ENCODE data around the gene SNX15. TPM values are rescaled to one million over a fixed set of nuclear protein-coding genes. Genes with fewer than 3 reads are reported as not detected.

Gene SNX15
- total RNA-seq, 1 donor from 2014 or later: 21.6 TPM

DNA sequence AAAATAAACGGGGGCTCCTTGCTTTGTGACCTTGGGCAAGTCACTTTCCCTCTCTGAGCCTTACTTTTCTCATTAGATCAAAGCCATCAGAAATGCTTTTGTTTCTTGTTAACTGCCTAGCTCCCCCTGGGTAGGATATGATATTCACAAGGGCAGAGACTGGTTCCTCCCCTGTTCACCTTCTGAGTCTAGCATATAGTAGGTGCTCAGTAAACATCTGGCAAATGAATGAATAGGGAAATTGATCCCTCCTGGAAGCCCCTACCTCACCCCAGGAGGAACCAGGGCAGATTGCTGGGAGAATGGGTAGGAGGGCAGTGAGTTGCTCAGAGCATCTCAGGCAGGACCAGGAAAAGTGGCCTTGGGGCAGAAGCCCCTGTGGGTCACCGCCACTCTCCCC lies 7.2 kb downstream of the SNX15 start:
- H3K4me3 ChIP-seq (ENCODE audit: low read depth, low read length): no peak overlapping the region
- TF ChIP-seq, protein P1, sequence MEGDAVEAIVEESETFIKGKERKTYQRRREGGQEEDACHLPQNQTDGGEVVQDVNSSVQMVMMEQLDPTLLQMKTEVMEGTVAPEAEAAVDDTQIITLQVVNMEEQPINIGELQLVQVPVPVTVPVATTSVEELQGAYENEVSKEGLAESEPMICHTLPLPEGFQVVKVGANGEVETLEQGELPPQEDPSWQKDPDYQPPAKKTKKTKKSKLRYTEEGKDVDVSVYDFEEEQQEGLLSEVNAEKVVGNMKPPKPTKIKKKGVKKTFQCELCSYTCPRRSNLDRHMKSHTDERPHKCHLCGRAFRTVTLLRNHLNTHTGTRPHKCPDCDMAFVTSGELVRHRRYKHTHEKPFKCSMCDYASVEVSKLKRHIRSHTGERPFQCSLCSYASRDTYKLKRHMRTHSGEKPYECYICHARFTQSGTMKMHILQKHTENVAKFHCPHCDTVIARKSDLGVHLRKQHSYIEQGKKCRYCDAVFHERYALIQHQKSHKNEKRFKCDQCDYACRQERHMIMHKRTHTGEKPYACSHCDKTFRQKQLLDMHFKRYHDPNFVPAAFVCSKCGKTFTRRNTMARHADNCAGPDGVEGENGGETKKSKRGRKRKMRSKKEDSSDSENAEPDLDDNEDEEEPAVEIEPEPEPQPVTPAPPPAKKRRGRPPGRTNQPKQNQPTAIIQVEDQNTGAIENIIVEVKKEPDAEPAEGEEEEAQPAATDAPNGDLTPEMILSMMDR (IDR thresholded peaks at IDR 0.05; ENCODE audit: insufficient read depth, low read length, poor library complexity, severe bottlenecking): no peak
- DNase-seq (ENCODE audit: low read depth): no peak
- no peaks in the 10 kb centered on the region for H3K36me3 ChIP-seq (ENCODE audit: control insufficient read depth, insufficient read depth, low read length)
- H3K27me3 ChIP-seq (ENCODE audit: control insufficient read depth, insufficient read depth, low read length): no peaks in the 10 kb centered on the region

DNA sequence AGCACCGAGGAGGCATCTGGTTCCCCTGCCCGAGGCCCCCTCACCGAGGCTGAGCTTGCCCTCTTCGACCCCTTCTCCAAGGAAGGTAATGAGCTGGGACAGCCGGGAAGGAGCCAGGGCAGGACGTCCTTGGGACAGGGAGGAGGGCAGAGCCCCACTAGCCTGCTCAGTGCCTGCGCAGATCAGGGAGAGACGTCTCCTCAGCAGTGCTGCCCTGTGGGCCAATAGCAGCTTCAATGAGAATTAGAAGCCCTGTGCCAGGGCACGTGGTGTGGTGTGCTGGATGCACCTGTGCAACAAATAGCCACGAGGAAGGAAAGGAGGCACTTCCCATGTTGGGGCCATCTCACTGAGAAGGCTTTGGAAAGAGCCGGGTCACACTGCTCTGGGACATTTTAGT lies 8.3 kb downstream of the SNX15 start:
- TF ChIP-seq, protein P1 (IDR thresholded peaks at IDR 0.05; ENCODE audit: insufficient read depth, low read length, poor library complexity, severe bottlenecking): no peak
- H3K4me3 ChIP-seq (ENCODE audit: low read depth, low read length): no peak overlapping the region
- DNase-seq (ENCODE audit: low read depth): no peak
- H3K36me3 ChIP-seq (ENCODE audit: control insufficient read depth, insufficient read depth, low read length): no peaks in the 10 kb centered on the region
- H3K27me3 ChIP-seq (ENCODE audit: control insufficient read depth, insufficient read depth, low read length): no peaks in the 10 kb centered on the region

DNA sequence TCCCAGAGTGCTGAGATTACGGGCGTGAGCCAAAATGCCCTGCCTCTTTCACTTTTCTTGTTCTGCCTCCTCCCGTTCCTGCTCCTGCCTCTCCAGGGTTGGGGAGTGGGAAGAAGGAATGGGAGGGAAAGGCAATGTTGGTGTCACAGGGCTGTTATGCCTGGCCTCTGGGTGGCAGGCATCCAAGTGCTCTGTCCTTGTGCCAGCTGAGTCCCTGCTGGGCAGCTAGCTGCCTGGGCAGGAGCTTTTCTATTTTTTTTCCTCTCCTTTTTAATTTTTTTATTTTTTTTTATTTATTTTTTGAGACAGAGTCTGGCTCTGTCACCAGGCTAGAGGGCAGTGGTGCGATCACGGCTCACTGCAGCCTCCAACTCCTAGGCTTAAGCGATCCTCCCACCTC lies 9.7 kb downstream of the SNX15 start:
- Histone ChIP-seq H3K36me3 (ENCODE audit: control insufficient read depth, insufficient read depth, low read length) (no peaks in the 10 kb centered on the region), H3K4me3 (ENCODE audit: low read depth, low read length) (no peak overlapping the region), H3K27me3 (ENCODE audit: control insufficient read depth, insufficient read depth, low read length) (no peaks in the 10 kb centered on the region)
- DNase-seq (ENCODE audit: low read depth): no peak
- TF ChIP-seq, protein P1 (IDR thresholded peaks at IDR 0.05; ENCODE audit: insufficient read depth, low read length, poor library complexity, severe bottlenecking): no peak

DNA sequence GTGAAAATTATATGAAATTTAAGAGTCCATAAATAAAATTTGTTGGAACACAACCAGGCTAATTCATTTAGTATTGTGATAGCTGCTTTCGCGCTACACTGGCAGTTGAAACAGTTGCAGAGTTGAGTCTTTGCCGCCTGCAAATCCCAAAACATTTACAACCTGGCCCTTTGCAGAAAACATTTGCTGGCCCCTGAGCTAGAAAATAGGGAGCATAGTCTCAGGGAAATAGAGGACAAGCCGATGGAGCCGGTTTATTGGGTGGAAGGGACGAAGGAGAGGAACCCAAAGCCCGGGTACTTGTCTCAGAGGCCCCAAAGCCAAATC lies 13.2 kb downstream of the SNX15 start:
- peak overlapping the region; percentile 69 for H3K4me3 ChIP-seq (ENCODE audit: low read depth, low read length)
- TF ChIP-seq, protein P1 (IDR thresholded peaks at IDR 0.05; ENCODE audit: insufficient read depth, low read length, poor library complexity, severe bottlenecking): no peak
- no peak for DNase-seq (ENCODE audit: low read depth)
- peaks cover 3% of the 10 kb centered on the region for H3K36me3 ChIP-seq (ENCODE audit: control insufficient read depth, insufficient read depth, low read length)
- no peaks in the 10 kb centered on the region for H3K27me3 ChIP-seq (ENCODE audit: control insufficient read depth, insufficient read depth, low read length)

DNA sequence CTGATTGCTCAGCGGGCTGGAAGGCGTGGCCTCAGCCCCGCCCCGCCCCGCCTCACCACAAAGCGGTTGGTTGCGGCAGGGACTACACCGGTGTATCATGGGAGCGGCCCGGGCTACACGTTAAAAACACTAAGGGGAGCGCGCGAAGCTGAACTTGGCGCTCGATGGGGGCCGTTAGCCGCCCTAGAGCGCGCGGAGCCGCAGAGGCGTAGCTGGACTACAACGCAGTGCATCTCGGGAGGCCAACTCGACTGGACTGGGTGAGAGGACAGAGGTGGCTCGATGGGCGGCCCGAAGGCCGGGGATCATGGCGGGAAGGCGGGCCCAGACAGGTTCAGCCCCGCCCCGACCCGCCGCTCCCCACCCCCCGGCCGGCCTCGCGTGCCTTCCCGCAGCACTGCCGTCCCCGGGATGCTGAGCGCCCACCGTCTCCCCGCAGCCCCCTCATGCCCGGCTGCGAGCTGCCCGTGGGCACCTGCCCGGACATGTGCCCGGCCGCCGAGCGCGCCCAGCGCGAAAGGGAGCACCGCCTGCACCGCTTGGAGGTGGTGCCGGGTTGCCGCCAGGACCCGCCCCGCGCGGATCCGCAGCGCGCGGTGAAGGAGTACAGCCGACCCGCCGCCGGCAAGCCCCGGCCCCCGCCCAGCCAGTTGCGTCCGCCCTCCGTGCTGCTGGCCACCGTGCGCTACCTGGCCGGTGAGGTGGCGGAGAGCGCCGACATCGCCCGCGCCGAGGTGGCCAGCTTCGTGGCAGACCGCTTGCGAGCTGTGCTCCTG lies 13.8 kb downstream of the SNX15 start, which contains the start of gene SAC3D1:
Gene SAC3D1 (plus strand): TSS at position 364 of the 776 bp plus-strand sequence. CDS start 83 bp downstream, at position 447.
- TF ChIP-seq, protein P1 (IDR thresholded peaks at IDR 0.05; ENCODE audit: insufficient read depth, low read length, poor library complexity, severe bottlenecking): no peak

DNA sequence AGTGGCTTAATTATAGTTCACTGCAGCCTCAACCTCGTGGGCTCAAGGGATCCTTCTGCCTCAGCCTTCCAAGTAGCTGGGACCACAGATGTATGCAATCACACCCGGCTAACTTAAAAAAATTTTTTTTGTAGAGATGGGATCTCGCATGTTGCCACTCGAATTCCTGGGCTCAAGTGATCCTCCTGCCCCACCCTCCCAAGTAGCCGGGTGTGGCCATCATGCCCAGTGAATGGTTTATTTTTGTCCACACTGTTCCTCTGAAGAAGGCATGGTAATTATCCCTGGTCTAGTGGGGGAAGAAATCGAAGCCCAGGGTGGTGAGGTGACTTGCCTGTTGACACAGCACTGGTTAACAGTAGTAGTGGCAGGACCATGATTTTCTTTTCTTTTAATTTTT lies 15.7 kb downstream of the SNX15 start:
- Histone ChIP-seq H3K27me3 (ENCODE audit: control insufficient read depth, insufficient read depth, low read length) (peaks cover 2% of the 10 kb centered on the region), H3K36me3 (ENCODE audit: control insufficient read depth, insufficient read depth, low read length) (peaks cover 3% of the 10 kb centered on the region), H3K4me3 (ENCODE audit: low read depth, low read length) (no peak overlapping the region)
- DNase-seq (ENCODE audit: low read depth): no peak
- TF ChIP-seq, protein P1 (IDR thresholded peaks at IDR 0.05; ENCODE audit: insufficient read depth, low read length, poor library complexity, severe bottlenecking): no peak

More for the DNA sequence above, 13.8 kb downstream of the SNX15 start, which contains the start of gene SAC3D1:
- peak; percentile 76 for DNase-seq (ENCODE audit: low read depth)
- Histone ChIP-seq H3K27me3 (ENCODE audit: control insufficient read depth, insufficient read depth, low read length) (no peaks in the 10 kb centered on the region), H3K36me3 (ENCODE audit: control insufficient read depth, insufficient read depth, low read length) (peaks cover 3% of the 10 kb centered on the region), H3K4me3 (ENCODE audit: low read depth, low read length) (peak within 1 kb of the TSS; percentile 69)

Data from kidney epithelial cell (primary cell).